CD4-positive, alpha-beta T cell (primary cell): ENCODE data around the gene ATP5PO. TPM values are rescaled to one million over a fixed set of nuclear protein-coding genes. Genes with fewer than 3 reads are reported as not detected.

ENCODE experiments used
- ATAC-seq: fragments of 200-7000 bp; cut with Tn5 transposase; one replicate; pipeline ENCODE4 v1.10.0; 2022; ENCODE audit warnings: mild to moderate bottlenecking; ENCODE audit not compliant: poor library complexity
- CTCF ChIA-PET: fragments of 350-600 bp; sonication (Branson Sonifier 250); formaldehyde crosslinking; loops from one replicate; lab custom pipeline; 2021; ENCODE audit warnings: antibody characterized with exemption, inconsistent platforms; lab: Charles Lee
- POLR2A ChIA-PET: fragments of 350-600 bp; sonication (Branson Sonifier 250); formaldehyde crosslinking; loops from one replicate; lab custom pipeline; 2021; ENCODE audit warnings: antibody characterized with exemption, inconsistent platforms; lab: Charles Lee
- DNase-seq, 14 experiments: peaks; one replicate each; pipeline ENCODE4 v3.0.0-alpha.2; 2013 to 2020; ENCODE audit warnings: mixed read lengths in 2 of 14
- H3K27ac ChIP-seq, 2 donors: one replicate each; pipeline versions ENCODE4 v1.5.1 to v1.7.0; 2013; ENCODE audit warnings: low read length in 2 of 2, low read depth in 1 of 2, mild to moderate bottlenecking in 1 of 2
- H3K27me3 ChIP-seq, 2 experiments: 1 replicate in 1 of 2; 2 replicates in 1 of 2; pipeline versions ENCODE4 v1.6.1 to v1.7.0; 2013; ENCODE audit warnings: low read length in 2 of 2, control low read depth in 1 of 2, mild to moderate bottlenecking in 1 of 2, moderate library complexity in 1 of 2; ENCODE audit not compliant: insufficient read depth in 2 of 2, control insufficient read depth in 1 of 2
- H3K36me3 ChIP-seq: one replicate; pipeline ENCODE4 v1.6.1; 2013; ENCODE audit warnings: low read length, control low read depth; ENCODE audit not compliant: insufficient read depth
- H3K4me1 ChIP-seq: one replicate; pipeline ENCODE4 v1.6.1; 2013; ENCODE audit warnings: low read length, control low read depth; ENCODE audit not compliant: insufficient read depth
- H3K4me3 ChIP-seq: one replicate; pipeline ENCODE4 v1.5.1; 2013; ENCODE audit warnings: mild to moderate bottlenecking, low read length, moderate library complexity
- H3K9me3 ChIP-seq, 2 experiments: 1 replicate in 1 of 2; 2 replicates in 1 of 2; pipeline versions ENCODE4 v1.6.1 to v1.7.0; 2013; ENCODE audit warnings: low read length in 2 of 2, mild to moderate bottlenecking in 2 of 2, control low read depth in 1 of 2, moderate library complexity in 1 of 2; ENCODE audit not compliant: control insufficient read depth in 1 of 2, insufficient read depth in 1 of 2
- H3K27ac Mint-ChIP-seq: one replicate; pipeline ENCODE4 v1.8.0; 2020; ENCODE audit warnings: mixed read lengths
- H3K27me3 Mint-ChIP-seq: one replicate; pipeline ENCODE4 v1.8.0; 2021; ENCODE audit warnings: mixed read lengths
- H3K36me3 Mint-ChIP-seq: one replicate; pipeline ENCODE4 v1.8.0; 2021; ENCODE audit warnings: low read depth, mixed read lengths
- H3K4me1 Mint-ChIP-seq: one replicate; pipeline ENCODE4 v1.8.0; 2021; ENCODE audit warnings: low read depth, mixed read lengths
- H3K4me3 Mint-ChIP-seq: one replicate; pipeline ENCODE4 v1.8.0; 2020; ENCODE audit warnings: mild to moderate bottlenecking, mixed read lengths
- H3K9me3 Mint-ChIP-seq: one replicate; pipeline ENCODE4 v1.8.0; 2020; ENCODE audit warnings: mixed read lengths
- intact Hi-C, 2 experiments: fragments of 100-400 bp; cut with DNase I in 1 of 2; cut with micrococcal nuclease in 1 of 2; formaldehyde crosslinking; loops; one replicate each; pipeline versions ENCODE4 v1.15.1 to v1.9.0; 2023 to 2025; cut with DNase I, micrococcal nuclease
- total RNA-seq, 174 experiments: library from RNA in 2 of 174; stranded (reverse) in 2 of 174; gene quantifications; one replicate each; pipeline ENCODE4 v1.2.3 and lab custom pipeline; 2021 to 2026
- TF ChIP-seq, protein P1 (sequence below): fragments of 200-600 bp; IDR thresholded peaks from one replicate; pipeline ENCODE4 v1.8.0; 2022; ENCODE audit warnings: antibody characterized with exemption, mild to moderate bottlenecking

ATP5PO gene
- total RNA-seq, 2 experiments from 2014 or later: 143 to 149 TPM

DNA sequence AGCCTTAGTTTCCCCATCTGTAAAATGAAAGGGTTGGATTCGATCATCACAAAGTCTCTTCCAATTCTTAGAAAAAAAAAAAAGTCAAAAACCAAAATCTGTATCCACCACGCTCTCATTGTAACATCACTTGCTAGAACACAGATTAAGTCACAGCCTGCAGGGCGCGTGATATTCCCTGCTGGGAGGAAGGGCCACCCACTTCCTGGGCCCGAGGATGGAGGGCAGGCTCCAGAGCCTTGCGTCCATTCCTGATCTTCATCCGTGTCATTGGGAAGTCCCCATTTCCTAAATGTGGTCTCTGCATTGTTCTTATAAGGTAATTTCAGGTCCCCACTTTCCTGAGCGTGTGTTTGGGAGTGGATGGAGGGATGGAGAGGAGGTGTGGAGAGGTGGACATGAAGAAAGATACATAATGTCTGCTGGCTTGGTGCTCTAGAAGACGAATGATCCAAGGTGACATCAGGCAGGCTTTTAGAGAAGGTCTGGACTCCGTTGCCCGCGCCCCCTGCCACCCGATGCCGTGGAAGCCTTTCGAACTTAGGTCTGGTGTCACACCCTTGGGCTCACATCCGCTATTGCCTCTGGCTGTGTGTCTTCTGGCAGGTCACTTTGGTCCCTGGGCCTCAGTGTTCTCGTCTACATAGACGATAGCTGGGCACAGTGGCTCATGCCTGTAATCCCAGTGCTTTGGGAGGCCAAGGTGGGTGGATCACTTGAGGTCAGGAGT lies 56.1 kb downstream of the ATP5PO start:
- H3K4me1 Mint-ChIP-seq: no peaks in the 10 kb centered on the region
- H3K9me3 Mint-ChIP-seq: no peaks in the 10 kb centered on the region
- H3K27ac Mint-ChIP-seq: no peak overlapping the region
- peaks cover 0 to 2% of the 10 kb centered on the region in 2 experiments for H3K27me3 ChIP-seq
- H3K36me3 ChIP-seq: no peaks in the 10 kb centered on the region
- TF ChIP-seq, protein P1, sequence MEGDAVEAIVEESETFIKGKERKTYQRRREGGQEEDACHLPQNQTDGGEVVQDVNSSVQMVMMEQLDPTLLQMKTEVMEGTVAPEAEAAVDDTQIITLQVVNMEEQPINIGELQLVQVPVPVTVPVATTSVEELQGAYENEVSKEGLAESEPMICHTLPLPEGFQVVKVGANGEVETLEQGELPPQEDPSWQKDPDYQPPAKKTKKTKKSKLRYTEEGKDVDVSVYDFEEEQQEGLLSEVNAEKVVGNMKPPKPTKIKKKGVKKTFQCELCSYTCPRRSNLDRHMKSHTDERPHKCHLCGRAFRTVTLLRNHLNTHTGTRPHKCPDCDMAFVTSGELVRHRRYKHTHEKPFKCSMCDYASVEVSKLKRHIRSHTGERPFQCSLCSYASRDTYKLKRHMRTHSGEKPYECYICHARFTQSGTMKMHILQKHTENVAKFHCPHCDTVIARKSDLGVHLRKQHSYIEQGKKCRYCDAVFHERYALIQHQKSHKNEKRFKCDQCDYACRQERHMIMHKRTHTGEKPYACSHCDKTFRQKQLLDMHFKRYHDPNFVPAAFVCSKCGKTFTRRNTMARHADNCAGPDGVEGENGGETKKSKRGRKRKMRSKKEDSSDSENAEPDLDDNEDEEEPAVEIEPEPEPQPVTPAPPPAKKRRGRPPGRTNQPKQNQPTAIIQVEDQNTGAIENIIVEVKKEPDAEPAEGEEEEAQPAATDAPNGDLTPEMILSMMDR: no peak
- H3K27me3 Mint-ChIP-seq: no peaks in the 10 kb centered on the region
- no peaks in the 10 kb centered on the region for H3K36me3 Mint-ChIP-seq
- CTCF ChIA-PET: no interaction called here
- no peaks in the 10 kb centered on the region for H3K4me1 ChIP-seq
- ATAC-seq: no peak
- no peak overlapping the region for H3K4me3 Mint-ChIP-seq
- POLR2A ChIA-PET: no interaction called here
- H3K4me3 ChIP-seq: no peak overlapping the region
- no peak overlapping the region for H3K27ac ChIP-seq
- intact Hi-C loops: no loop called here
- H3K9me3 ChIP-seq: no peaks in the 10 kb centered on the region
- DNase-seq: no peak

DNA sequence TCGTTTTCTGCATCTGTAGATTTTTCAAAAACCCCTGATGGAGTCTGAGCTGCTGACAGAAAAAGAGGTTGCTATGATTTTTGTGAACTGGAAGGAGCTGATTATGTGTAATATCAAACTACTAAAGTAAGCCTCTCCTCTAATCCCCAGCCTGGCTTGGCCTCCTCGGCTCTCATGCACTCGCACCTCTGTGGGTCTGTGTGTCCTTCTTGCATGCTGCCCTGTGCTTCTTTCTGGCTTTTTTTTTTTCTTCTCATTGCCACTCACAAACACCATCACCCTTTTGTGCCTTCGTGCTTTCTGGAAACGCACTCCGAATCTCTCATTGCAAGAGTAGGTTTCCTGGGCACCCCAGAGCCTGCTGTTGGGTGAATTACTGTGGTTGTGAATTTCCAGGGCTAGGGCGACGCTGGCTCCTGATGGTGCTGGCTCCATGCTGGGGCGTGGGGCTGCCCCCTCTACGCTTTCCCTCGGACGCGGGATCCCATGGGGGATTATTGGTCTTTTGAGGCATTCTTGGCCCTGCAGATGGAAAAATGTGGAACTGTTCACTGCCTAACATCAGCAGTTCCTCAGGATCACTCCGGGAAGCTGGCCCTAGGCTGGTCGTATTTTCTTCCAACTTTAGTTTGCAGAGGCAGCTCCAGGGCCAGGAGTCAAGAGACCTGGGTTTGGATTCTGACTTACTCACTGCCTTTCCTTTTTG lies 56.8 kb downstream of the ATP5PO start:
- CTCF ChIA-PET: no interaction called here
- H3K4me3 Mint-ChIP-seq: no peak overlapping the region
- no peak overlapping the region for H3K27ac Mint-ChIP-seq
- H3K4me1 ChIP-seq: no peaks in the 10 kb centered on the region
- H3K4me3 ChIP-seq: no peak overlapping the region
- TF ChIP-seq, protein P1: no peak
- intact Hi-C loops: no loop called here
- POLR2A ChIA-PET: no interaction called here
- H3K27me3 ChIP-seq: peaks cover 0 to 2% of the 10 kb centered on the region in 2 experiments
- ATAC-seq (no peak), DNase-seq (no peak)
- no peaks in the 10 kb centered on the region for H3K9me3 ChIP-seq
- no peaks in the 10 kb centered on the region for H3K36me3 Mint-ChIP-seq
- no peaks in the 10 kb centered on the region for H3K27me3 Mint-ChIP-seq
- H3K9me3 Mint-ChIP-seq: no peaks in the 10 kb centered on the region
- no peak overlapping the region for H3K27ac ChIP-seq
- H3K4me1 Mint-ChIP-seq: no peaks in the 10 kb centered on the region
- H3K36me3 ChIP-seq: no peaks in the 10 kb centered on the region

- Mint-ChIP-seq H3K4me1 (no peaks in the 10 kb centered on the region), H3K27me3 (no peaks in the 10 kb centered on the region), H3K4me3 (no peak overlapping the region), H3K9me3 (no peaks in the 10 kb centered on the region), H3K36me3 (no peaks in the 10 kb centered on the region), H3K27ac (no peak overlapping the region)
- intact Hi-C loops: no loop called here
- Histone ChIP-seq H3K36me3 (no peaks in the 10 kb centered on the region), H3K4me3 (no peak overlapping the region), H3K27ac (no peak overlapping the region), H3K27me3 (peaks cover 0 to 2% of the 10 kb centered on the region in 2 experiments), H3K4me1 (no peaks in the 10 kb centered on the region), H3K9me3 (no peaks in the 10 kb centered on the region)
- TF ChIP-seq, protein P1: no peak
- ChIA-PET CTCF (no interaction called here), POLR2A (no interaction called here)
- ATAC-seq (no peak), DNase-seq (no peak)
These were observed 57.5 kb downstream of the ATP5PO start for GRCh38 chr21:33857846-33858666.
